Measurements from ENCODE around the gene HUNK. TPM values are rescaled to one million over a fixed set of nuclear protein-coding genes. Genes with fewer than 3 reads are reported as not detected.
"Not testable (repeated sequence)": the region's sequence is repeated elsewhere in the genome, so short reads cannot be mapped to it uniquely, and the experiment has no call there.

HUNK gene
- total RNA-seq, 1 donor from 2014 or later: 0.44 TPM

GRCh38 chr21:31848326-31848985 is 24.4 kb upstream of the HUNK start:
- Histone ChIP-seq H3K9me3 (replicated peaks) (no peaks in the 10 kb centered on the region), H3K36me3 (no peaks in the 10 kb centered on the region), H3K4me1 (peaks cover 5% of the 10 kb centered on the region), H3K27me3 (ENCODE audit: low read depth) (no peaks in the 10 kb centered on the region), H3K4me3 (no peak overlapping the region), H3K27ac (replicated peaks) (no peak overlapping the region)
- TF ChIP-seq CTCF (IDR thresholded peaks at IDR 0.05; ENCODE audit: borderline replicate concordance): no peak
- intact Hi-C loops (cut with micrococcal nuclease): no loop called here
- no peak for DNase-seq

DNA sequence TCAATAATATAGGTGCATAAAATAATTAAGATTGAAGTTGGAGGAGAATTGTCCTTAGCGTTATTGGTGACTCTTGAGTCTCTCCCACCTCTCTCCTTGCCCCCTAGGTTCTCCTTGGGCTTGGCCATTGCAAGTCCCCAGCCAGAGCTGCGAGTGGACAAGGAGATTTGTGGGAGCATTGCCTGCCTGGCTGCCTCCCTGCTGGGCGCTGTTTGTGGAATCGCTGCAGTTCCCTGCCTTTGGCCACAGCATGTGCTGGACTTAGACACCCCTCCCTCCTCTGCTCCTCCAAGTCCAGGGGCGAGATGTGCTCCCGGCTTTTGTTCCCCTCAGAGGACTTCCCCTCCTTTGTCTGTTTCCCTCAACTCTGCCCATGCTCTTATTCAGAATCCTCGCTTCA is 21.9 kb upstream of the HUNK start:
- Histone ChIP-seq H3K4me3 (no peak overlapping the region), H3K36me3 (no peaks in the 10 kb centered on the region), H3K4me1 (peaks cover 5% of the 10 kb centered on the region), H3K27ac (replicated peaks) (no peak overlapping the region), H3K9me3 (replicated peaks) (no peaks in the 10 kb centered on the region), H3K27me3 (ENCODE audit: low read depth) (peaks cover 3% of the 10 kb centered on the region)
- no peak for TF ChIP-seq CTCF (IDR thresholded peaks at IDR 0.05; ENCODE audit: borderline replicate concordance)
- intact Hi-C loops (cut with micrococcal nuclease): no loop called here
- no peak for DNase-seq

DNA sequence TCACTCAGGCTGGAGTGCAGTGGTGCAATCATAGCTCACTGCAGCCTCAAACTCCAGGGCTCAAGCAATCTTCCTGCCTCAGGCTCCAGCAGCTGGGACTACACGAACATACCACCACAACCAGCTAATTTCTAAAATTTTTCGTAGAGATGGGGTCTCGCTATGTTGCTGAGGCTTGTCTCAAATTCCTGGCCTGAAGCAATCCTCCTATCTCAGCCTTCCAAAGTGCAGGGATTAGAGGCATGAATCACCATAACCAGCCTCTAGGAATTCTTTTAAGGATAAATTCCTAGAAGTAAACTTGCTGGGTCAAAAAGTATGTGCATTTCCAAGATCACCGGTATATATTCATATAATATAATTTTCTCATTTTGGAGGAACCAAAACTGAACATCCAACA is 17.6 kb upstream of the HUNK start:
- Histone ChIP-seq H3K4me1 (no peaks in the 10 kb centered on the region), H3K36me3 (no peaks in the 10 kb centered on the region), H3K27ac (replicated peaks) (no peak overlapping the region), H3K4me3 (no peak overlapping the region), H3K9me3 (replicated peaks) (no peaks in the 10 kb centered on the region), H3K27me3 (ENCODE audit: low read depth) (peaks cover 3% of the 10 kb centered on the region)
- no peak for TF ChIP-seq CTCF (IDR thresholded peaks at IDR 0.05; ENCODE audit: borderline replicate concordance)
- DNase-seq: no peak
- intact Hi-C loops (cut with micrococcal nuclease): no loop called here

- Histone ChIP-seq H3K27ac (replicated peaks) (no peak overlapping the region), H3K36me3 (no peaks in the 10 kb centered on the region), H3K9me3 (replicated peaks) (no peaks in the 10 kb centered on the region), H3K4me1 (no peaks in the 10 kb centered on the region), H3K27me3 (ENCODE audit: low read depth) (peaks cover 18% of the 10 kb centered on the region), H3K4me3 (no peak overlapping the region)
- no peak for TF ChIP-seq CTCF (IDR thresholded peaks at IDR 0.05; ENCODE audit: borderline replicate concordance)
- intact Hi-C loops (cut with micrococcal nuclease): no loop called here
- DNase-seq: no peak
Measured at GRCh38 chr21:31857096-31857495, 15.7 kb upstream of the HUNK start.

DNA sequence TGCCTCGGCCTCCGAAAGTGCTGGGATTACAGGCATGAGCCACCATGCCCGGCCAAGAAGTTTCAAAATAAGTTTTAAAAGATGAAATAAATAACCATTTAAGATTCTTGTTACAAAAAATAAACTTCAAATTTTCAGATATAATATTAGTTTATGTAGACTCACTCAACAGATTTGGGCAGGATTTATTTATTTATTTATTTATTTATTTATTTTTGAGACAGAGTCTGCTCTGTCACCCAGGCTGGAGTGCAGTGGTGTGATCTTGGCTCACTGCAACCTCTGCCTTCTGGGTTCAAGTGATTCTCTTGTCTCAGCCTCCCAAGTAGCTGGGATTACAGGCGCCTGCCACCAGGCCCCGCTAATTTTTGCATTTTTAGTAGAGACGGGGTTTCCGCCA is 15.2 kb upstream of the HUNK start:
- peaks cover 18% of the 10 kb centered on the region for H3K27me3 ChIP-seq (ENCODE audit: low read depth)
- DNase-seq; intact Hi-C loops (cut with micrococcal nuclease); H3K27ac ChIP-seq (replicated peaks); H3K9me3 ChIP-seq (replicated peaks); H3K4me3 ChIP-seq; H3K4me1 ChIP-seq; H3K36me3 ChIP-seq: not testable (repeated sequence)

DNA sequence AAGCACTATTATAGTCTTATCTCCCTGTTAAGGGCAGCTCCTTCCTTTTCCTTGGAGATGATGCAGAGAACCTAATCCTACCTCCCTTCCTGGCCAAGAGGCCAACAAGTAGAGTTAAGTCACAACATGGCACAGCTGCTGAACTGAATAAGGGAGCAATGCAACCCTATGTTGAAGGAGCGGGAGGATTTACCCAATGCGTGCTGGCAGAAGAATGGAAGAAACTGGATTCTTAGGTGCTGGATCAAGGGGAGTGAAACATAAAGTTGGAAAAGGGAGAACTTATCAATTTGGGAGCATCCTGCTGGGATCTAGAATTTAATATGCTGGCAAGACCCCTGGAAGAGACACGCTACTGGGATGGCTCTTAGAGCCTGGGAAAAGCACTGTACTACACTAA is 12.0 kb upstream of the HUNK start:
- Histone ChIP-seq H3K4me3 (no peak overlapping the region), H3K36me3 (no peaks in the 10 kb centered on the region), H3K27ac (replicated peaks) (no peak overlapping the region), H3K27me3 (ENCODE audit: low read depth) (peaks cover 15% of the 10 kb centered on the region), H3K9me3 (replicated peaks) (no peaks in the 10 kb centered on the region), H3K4me1 (peaks cover 4% of the 10 kb centered on the region)
- intact Hi-C loops (cut with micrococcal nuclease): no loop called here
- DNase-seq: no peak
- TF ChIP-seq CTCF (IDR thresholded peaks at IDR 0.05; ENCODE audit: borderline replicate concordance): no peak
